Amygdala (tissue), 56 donors: Measurements from ENCODE around the gene ZNF609.
"Not testable (repeated sequence)": the region's sequence is repeated elsewhere in the genome, so short reads cannot be mapped to it uniquely, and the experiment has no call there.

ENCODE experiments used
- DNase-seq, 56 donors: peaks; one replicate each; lab custom pipeline; 2025; lab: John Stamatoyannopoulos, UW

ZNF609 gene

GRCh38 chr15:64580696-64581407, 120.5 kb downstream of the ZNF609 start:
- DNase-seq: no peak

DNA sequence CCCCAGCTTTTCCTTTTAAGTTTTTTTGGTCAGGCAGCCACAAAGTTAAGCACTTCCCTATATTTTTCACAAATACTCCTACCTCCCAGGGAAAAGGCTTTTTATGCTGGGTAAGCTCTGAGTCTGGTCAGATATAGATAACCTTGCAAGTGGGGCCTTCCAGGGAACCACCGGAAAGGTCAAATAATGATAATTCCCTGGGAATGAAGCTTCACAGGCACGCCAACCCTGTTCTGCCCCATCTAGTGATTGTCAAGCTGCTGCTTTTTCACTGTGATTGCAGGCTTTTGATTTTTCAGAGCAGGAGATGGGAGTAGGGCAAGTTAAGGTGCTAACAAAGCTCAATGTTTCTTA, 121.0 kb downstream of the ZNF609 start:
- no peak for DNase-seq

DNA sequence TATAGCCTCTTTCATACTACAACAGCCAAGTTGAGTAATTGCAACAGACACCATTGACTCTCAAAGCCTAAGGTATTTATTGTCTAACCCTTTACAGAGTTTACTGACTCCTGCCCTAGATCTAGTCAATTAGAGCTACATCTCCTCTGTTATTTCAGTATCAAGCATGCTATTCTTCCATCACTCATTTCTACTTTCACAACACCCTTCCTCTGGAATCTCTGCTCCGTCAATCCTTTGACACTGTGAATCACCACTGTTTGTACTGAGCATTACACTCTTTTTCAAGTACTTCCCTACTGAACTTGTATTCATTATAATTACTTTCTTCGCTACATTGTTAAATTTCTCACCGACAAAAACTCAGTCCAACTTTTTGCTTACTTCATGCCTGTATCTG, 121.8 kb downstream of the ZNF609 start:
- no peak for DNase-seq

GRCh38 chr15:64583519-64583918, 123.1 kb downstream of the ZNF609 start:
- no peak for DNase-seq

DNA sequence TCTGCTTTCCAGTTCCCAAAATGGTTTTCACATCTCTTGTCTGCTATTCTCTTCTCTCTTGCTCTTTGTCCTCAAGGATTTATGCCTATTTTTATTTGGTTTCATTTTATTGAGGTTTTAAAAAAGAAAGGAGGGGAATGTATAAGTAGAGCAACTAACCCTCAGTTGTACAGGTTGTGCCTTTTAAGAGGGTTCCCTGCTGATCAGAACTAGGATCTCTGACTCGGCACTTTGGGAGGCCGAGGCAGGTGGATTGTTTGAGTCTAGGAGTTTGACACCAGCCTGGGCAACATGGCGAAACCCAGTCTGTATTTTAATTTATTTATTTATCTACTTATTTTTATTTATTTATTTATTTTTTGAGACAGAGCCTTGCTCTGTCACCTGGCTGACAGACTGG, 123.6 kb downstream of the ZNF609 start:
- DNase-seq: no peak

DNA sequence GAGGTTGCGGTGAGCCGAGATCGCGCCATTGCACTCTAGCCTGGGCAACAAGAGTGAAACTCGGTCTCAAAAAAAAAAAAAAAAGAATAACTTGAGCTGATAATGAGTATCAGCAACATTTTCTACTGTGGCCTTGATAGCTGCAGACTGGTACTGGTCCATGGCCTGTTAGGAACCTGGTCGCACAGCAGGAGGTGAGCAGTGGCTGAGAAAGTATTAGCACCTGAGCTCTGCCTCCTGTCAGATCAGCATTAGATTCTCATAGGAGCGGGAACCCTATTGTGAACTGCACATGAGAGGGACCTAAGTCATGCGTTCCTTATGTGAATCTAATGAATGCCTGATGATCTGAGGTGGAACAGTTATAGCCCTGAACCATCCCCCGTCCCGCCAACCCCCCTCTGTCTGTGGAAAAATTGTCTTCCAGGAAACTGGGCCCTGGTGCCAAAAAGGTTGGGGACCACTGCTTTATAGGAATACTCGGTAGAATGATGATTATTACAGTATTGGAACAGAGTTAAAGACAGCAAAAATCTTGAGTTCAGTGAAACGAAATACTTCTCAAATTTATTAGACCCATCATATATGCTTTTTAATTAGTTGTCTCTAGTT, 126.0 kb downstream of the ZNF609 start:
- DNase-seq: no peak

- DNase-seq: no peak
These were observed 126.6 kb downstream of the ZNF609 start for GRCh38 chr15:64586984-64587383.

GRCh38 chr15:64589435-64590084, 129.2 kb downstream of the ZNF609 start:
- no peak for DNase-seq

DNA sequence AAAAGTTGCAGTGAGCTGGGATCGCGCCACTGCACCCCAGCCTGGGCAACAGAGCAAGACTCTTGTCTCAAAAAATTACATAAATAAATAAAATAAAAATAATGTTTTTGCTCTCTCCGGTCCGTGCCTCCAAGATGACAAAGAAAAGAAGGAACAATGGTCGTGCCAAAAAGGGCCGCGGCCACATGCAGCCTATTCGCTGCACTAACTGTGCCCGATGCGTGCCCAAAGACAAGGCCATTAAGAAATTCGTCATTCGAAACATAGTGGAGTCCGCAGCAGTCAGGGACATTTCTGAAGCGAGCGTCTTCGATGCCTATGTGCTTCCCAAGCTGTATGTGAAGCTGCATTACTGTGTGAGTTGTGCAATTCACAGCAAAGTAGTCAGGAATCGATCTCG, 132.5 kb downstream of the ZNF609 start:
- not testable (repeated sequence) for DNase-seq

- DNase-seq: peak in 25 of 56 donors; percentile 3 to 54 (median 14)
These were observed 136.5 kb downstream of the ZNF609 start for GRCh38 chr15:64596701-64597476.

DNA sequence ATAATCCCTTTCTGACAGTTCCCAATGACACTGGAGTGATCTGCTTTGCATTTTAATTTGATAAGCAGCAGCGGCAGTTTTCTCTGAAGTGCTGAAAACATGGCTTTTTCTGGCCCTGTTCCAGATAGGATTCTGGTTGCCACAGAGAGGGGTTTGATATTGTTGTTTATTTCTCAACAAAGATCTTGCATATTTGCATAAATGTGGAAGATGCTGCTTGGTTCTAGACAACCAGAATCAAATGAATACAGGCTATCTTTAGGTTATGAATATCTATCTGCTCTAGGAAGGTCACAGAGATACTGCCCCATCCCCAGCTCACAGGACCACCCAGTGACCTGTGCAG, 137.1 kb downstream of the ZNF609 start:
- DNase-seq: peak in 3 of 56 donors; percentile 24 to 54 (median 49)

DNA sequence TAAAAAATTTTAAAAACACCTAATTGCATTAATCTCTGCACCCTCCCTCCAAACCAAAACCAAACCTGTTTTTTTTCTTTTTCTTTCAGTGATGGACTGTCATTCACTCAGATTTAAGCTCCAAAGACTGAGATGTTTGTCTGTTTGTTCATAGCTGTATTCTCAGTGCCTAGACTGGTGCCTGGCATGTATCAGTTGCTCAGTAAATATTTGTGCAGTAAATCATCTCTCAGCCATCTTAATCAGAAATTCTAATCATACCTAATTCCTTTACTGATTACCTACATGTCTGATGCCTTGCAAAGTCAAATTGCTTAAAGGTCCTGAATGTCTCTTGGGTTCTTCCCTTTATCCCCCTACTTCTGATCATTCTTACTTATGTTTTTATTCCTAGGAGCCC, 138.8 kb downstream of the ZNF609 start:
- no peak for DNase-seq

- no peak for DNase-seq
These were observed 139.3 kb downstream of the ZNF609 start for GRCh38 chr15:64599716-64600115.

- DNase-seq: no peak
These were observed 140.4 kb downstream of the ZNF609 start for GRCh38 chr15:64600794-64601193.

DNA sequence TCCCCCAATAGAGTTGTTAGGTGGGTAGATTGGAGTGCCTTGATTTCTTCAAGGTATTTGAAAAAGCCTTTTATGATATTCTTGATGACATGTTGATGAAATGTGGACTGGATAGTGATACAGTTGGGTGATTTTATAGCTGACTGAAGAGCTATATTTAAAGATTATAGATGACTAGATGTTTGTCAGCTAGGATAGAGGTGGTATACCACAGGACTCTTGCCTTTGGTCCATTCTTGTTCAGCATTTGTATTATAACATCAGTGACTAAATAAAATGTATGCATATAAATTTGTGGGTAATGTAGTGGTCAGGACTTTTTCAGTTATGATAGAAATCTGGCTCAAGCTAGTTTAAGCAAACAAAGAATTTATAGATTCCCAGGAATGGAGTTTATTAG, 143.9 kb downstream of the ZNF609 start:
- DNase-seq: no peak

- DNase-seq: not testable (repeated sequence)
These were observed 147.0 kb downstream of the ZNF609 start for GRCh38 chr15:64607416-64607815.

- no peak for DNase-seq
These were observed 150.0 kb downstream of the ZNF609 start for GRCh38 chr15:64610257-64610919.

DNA sequence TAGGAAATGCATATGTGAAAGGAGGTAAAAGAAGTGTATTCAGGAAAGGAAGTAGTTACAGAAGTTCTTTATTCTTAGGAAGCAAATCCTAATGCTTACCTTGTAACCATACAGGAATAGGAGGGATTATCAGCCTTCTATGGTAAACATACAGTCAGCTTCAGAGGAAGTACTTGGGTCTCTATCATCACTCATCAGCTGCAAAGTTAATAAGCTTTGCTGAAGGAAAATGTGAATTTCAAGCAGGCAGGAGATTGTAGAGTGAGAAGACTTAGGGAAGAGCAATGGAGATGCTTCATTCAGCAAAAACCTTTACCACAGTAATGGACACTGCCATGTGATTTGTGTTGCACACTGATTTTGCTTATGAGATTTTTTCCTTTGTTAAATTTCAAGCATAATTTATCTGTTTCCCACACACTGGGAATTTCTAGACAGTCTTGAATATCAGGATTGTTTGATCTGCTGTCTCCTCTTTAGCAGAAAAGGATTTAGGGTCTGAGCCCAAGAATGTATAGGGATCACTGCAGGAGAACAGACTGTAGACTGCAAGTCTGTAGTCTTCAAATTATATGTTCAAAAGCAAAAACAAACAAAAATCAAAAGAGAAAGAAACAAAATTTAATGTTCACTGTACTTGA, 150.8 kb downstream of the ZNF609 start:
- no peak for DNase-seq

DNA sequence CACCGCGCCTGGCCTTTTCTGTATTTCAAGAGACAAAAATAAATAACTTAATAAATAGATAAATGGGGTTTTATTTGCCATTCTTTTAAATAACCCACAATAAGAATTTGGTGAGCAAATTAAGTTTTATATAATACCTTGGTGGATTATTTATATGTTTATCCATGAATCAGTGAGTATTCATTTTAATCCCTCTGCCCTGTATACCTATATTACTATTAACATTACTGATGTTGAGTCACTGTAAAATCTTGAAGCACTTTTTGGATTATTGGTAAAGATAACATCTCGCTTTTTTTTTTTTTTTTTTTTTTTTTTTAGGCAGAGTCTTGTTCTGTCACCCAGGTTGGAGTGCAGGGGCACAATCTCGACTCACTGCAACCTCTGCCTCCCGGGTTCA, 154.1 kb downstream of the ZNF609 start:
- no peak for DNase-seq

DNA sequence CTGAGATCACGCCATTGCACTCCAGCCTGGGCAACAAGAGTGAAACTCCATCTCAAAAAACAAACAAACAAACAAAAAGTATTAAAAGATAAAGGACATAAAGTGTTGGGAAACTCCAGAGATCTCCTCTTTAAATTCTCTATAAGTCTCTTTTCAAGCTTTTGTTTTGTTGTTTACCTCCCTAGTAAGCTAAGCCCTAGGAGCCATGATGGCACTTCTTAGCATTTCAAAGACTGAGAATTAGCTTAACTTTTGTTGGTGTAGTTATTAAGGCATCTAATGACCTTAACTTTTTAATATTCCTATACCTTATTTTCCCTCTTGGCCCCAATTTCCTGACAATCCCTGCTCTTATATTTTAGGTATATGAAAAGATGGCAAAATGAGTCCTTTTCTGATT, 157.3 kb downstream of the ZNF609 start:
- no peak for DNase-seq
